Liver (tissue), 9 donors: ENCODE results near the gene BCLAF1. TPM values are rescaled to one million over a fixed set of nuclear protein-coding genes. Genes with fewer than 3 reads are reported as not detected.

ENCODE experiments used
- DNase-seq: peaks from one replicate; pipeline ENCODE4 v3.0.0-alpha.2; 2017; ENCODE audit warnings: low spot score
- H3K27ac ChIP-seq, 2 donors: one replicate each; pipeline ENCODE4 v1.7.0; 2013; ENCODE audit warnings: inconsistent platforms in 2 of 2, low read length in 2 of 2, control low read depth in 1 of 2, low read depth in 1 of 2, mild to moderate bottlenecking in 1 of 2
- H3K27me3 ChIP-seq, 4 donors: one replicate each; pipeline versions ENCODE4 v1.6.1 to v1.7.0; 2013; ENCODE audit warnings: low read length in 3 of 4, inconsistent platforms in 1 of 4, mild to moderate bottlenecking in 1 of 4, moderate library complexity in 1 of 4; ENCODE audit not compliant: control insufficient read depth in 4 of 4, insufficient read depth in 4 of 4
- H3K36me3 ChIP-seq, 4 donors: one replicate each; pipeline versions ENCODE4 v1.6.1 to v1.7.0; 2013; ENCODE audit warnings: low read length in 3 of 4, mild to moderate bottlenecking in 3 of 4, low read depth in 1 of 4, moderate library complexity in 1 of 4; ENCODE audit not compliant: control insufficient read depth in 4 of 4, insufficient read depth in 3 of 4
- H3K4me1 ChIP-seq, 4 donors: one replicate each; pipeline versions ENCODE4 v1.6.1 to v1.7.0; 2013; ENCODE audit warnings: low read length in 3 of 4, mild to moderate bottlenecking in 3 of 4, moderate library complexity in 1 of 4; ENCODE audit not compliant: control insufficient read depth in 4 of 4, insufficient read depth in 4 of 4
- H3K4me3 ChIP-seq, 3 donors: one replicate each; pipeline versions ENCODE4 v1.6.1 to v1.7.0; 2013; ENCODE audit warnings: low read length in 3 of 3, control low read depth in 1 of 3, low read depth in 1 of 3, mild to moderate bottlenecking in 1 of 3
- H3K9ac ChIP-seq, 2 donors: one replicate each; pipeline ENCODE4 v1.7.0; 2013; ENCODE audit warnings: low read length in 2 of 2, mild to moderate bottlenecking in 2 of 2, moderate library complexity in 2 of 2, control low read depth in 1 of 2, low read depth in 1 of 2
- H3K9me3 ChIP-seq, 4 donors: one replicate each; pipeline versions ENCODE4 v1.6.1 to v1.7.0; 2013; ENCODE audit warnings: low read length in 3 of 4; ENCODE audit not compliant: control insufficient read depth in 4 of 4
- ATF3 ChIP-seq: IDR thresholded peaks from 2 replicates; pipeline ENCODE4 v1.6.1; 2016; ENCODE audit warnings: antibody characterized with exemption
- CTCF ChIP-seq: fragments of 150-350 bp; IDR thresholded peaks from 2 replicates; pipeline ENCODE4 v1.5.1; 2017; ENCODE audit warnings: improper control_type of control experiment, low read depth, low read length; ENCODE audit not compliant: missing input control
- EGR1 ChIP-seq, 2 donors: IDR thresholded peaks; 2 replicates each; pipeline ENCODE4 v1.6.1; 2016 to 2018; ENCODE audit warnings: antibody characterized with exemption in 2 of 2, low read depth in 2 of 2
- FOXA1 ChIP-seq: IDR thresholded peaks from 2 replicates; pipeline ENCODE4 v1.6.1; 2016; ENCODE audit warnings: antibody characterized with exemption
- FOXA2 ChIP-seq: IDR thresholded peaks from 2 replicates; pipeline ENCODE4 v1.6.1; 2016; ENCODE audit warnings: antibody characterized with exemption
- GABPA ChIP-seq, 2 donors: IDR thresholded peaks in 1 of 2; conservative IDR thresholded peaks in 1 of 2; 2 replicates each; pipeline ENCODE4 v1.6.1; 2016; ENCODE audit warnings: antibody characterized with exemption in 2 of 2, mild to moderate bottlenecking in 1 of 2, moderate library complexity in 1 of 2
- HNF4A ChIP-seq, 2 donors: conservative IDR thresholded peaks; 2 replicates each; pipeline ENCODE4 v1.6.1; 2016; ENCODE audit warnings: antibody characterized with exemption in 2 of 2, mild to moderate bottlenecking in 2 of 2
- HNF4G ChIP-seq: IDR thresholded peaks from 2 replicates; pipeline ENCODE4 v1.6.1; 2016; ENCODE audit warnings: antibody characterized with exemption
- JUND ChIP-seq, 2 donors: IDR thresholded peaks; 2 replicates each; pipeline ENCODE4 v1.6.1; 2016; ENCODE audit warnings: antibody characterized with exemption in 2 of 2
- RAD21 ChIP-seq, 2 donors: IDR thresholded peaks; 2 replicates each; pipeline ENCODE4 v1.6.1; 2016; ENCODE audit warnings: antibody characterized with exemption in 2 of 2, mild to moderate bottlenecking in 2 of 2
- REST ChIP-seq: IDR thresholded peaks from 2 replicates; pipeline ENCODE4 v1.6.1; 2016; ENCODE audit warnings: antibody characterized with exemption, mild to moderate bottlenecking
- RXRA ChIP-seq, 2 donors: IDR thresholded peaks; 2 replicates each; pipeline ENCODE4 v1.6.1; 2017 to 2018; ENCODE audit warnings: antibody characterized with exemption in 2 of 2, mild to moderate bottlenecking in 1 of 2
- SP1 ChIP-seq: IDR thresholded peaks from 2 replicates; pipeline ENCODE4 v1.6.1; 2018; ENCODE audit warnings: antibody characterized with exemption, mild to moderate bottlenecking
- TAF1 ChIP-seq: conservative IDR thresholded peaks from 2 replicates; pipeline ENCODE4 v1.6.1; 2016; ENCODE audit warnings: antibody characterized with exemption, mild to moderate bottlenecking
- YY1 ChIP-seq: IDR thresholded peaks from 2 replicates; pipeline ENCODE4 v1.6.1; 2016; ENCODE audit warnings: antibody characterized with exemption, mild to moderate bottlenecking
- WGBS: extraction: QIAGEN DNeasy Blood & Tissue Kit; methylation state at CpG from one replicate; pipeline ENCODE4 v1.1.7; 2013; 5-methylcytosine and 5-hydroxymethylcytosine counted together
- polyA plus RNA-seq, 2 donors: library from polyadenylated mRNA; stranded (reverse) in 1 of 2; unstranded in 1 of 2; fragments of 200-250 nt in 1 of 2; fragments of >200 nt in 1 of 2; fragmentation: Nextera tagmentation in 1 of 2; extraction: Ambion mirVana in 1 of 2; gene quantifications; one replicate each; pipeline versions ENCODE4 v1.2.1 to v1.2.3, GENCODE V29; 2013 to 2015
- total RNA-seq, 2 donors: library from RNA; depleted of rRNA; stranded (reverse); fragments of >200 nt; gene quantifications; one replicate each; pipeline ENCODE4 v1.2.3, GENCODE V29; 2014
- TF ChIP-seq, protein P1 (sequence below): IDR thresholded peaks from 2 replicates; pipeline ENCODE4 v1.6.1; 2016; ENCODE audit warnings: antibody characterized with exemption
- TF ChIP-seq, protein P2 (sequence below): IDR thresholded peaks from 2 replicates; pipeline ENCODE4 v1.6.1; 2016; ENCODE audit warnings: antibody characterized with exemption
- donor health status: healthy.
- donor health status: healthy.
- donor health status: healthy.
- donor health status: healthy.
- donor health status: healthy.

Gene BCLAF1
- total and polyA plus RNA-seq, 4 donors, result 11.7 to 60.5 (median 38.0) TPM

- TF ChIP-seq HNF4A (conservative IDR thresholded peaks at IDR 0.05), result no peak
- TF ChIP-seq, protein P1, sequence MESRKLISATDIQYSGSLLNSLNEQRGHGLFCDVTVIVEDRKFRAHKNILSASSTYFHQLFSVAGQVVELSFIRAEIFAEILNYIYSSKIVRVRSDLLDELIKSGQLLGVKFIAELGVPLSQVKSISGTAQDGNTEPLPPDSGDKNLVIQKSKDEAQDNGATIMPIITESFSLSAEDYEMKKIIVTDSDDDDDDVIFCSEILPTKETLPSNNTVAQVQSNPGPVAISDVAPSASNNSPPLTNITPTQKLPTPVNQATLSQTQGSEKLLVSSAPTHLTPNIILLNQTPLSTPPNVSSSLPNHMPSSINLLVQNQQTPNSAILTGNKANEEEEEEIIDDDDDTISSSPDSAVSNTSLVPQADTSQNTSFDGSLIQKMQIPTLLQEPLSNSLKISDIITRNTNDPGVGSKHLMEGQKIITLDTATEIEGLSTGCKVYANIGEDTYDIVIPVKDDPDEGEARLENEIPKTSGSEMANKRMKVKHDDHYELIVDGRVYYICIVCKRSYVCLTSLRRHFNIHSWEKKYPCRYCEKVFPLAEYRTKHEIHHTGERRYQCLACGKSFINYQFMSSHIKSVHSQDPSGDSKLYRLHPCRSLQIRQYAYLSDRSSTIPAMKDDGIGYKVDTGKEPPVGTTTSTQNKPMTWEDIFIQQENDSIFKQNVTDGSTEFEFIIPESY, result no peak
- TF ChIP-seq JUND (IDR thresholded peaks at IDR 0.05), result no peak
- no peak for TF ChIP-seq GABPA (IDR thresholded peaks at IDR 0.05 in 1 of 2, conservative IDR thresholded peaks at IDR 0.05 in 1 of 2)
- TF ChIP-seq SP1, result no peak
- TF ChIP-seq HNF4G, result no peak
- TF ChIP-seq ATF3, result no peak
- no peak for TF ChIP-seq YY1
- no peak for TF ChIP-seq CTCF
- TF ChIP-seq FOXA1, result no peak
- no peak for TF ChIP-seq RAD21 (IDR thresholded peaks at IDR 0.05)
- TF ChIP-seq TAF1, result no peak
- no peak for TF ChIP-seq EGR1 (IDR thresholded peaks at IDR 0.05; ENCODE audit: low read depth in 2 of 2)
- no peak for TF ChIP-seq FOXA2
- no peak for TF ChIP-seq RXRA (IDR thresholded peaks at IDR 0.05)
- TF ChIP-seq, protein P2, sequence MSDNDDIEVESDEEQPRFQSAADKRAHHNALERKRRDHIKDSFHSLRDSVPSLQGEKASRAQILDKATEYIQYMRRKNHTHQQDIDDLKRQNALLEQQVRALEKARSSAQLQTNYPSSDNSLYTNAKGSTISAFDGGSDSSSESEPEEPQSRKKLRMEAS, result no peak
- no peak for TF ChIP-seq REST
- H3K27ac ChIP-seq, result no peak overlapping the region
- H3K9ac ChIP-seq, result no peak overlapping the region
- no peak for DNase-seq
- H3K4me3 ChIP-seq, result no peak overlapping the region
- H3K4me1 ChIP-seq, result no peaks in the 10 kb centered on the region
- 92% methylated on average over 13 of the region's 13 CpGs for WGBS
- no peaks in the 10 kb centered on the region for H3K27me3 ChIP-seq
- no peaks in the 10 kb centered on the region for H3K36me3 ChIP-seq
- no peaks in the 10 kb centered on the region for H3K9me3 ChIP-seq
Observed at GRCh38 chr6:136210398-136211165, 79.1 kb downstream of the BCLAF1 start.
